Measurements from ENCODE around the gene ESRRG.

GRCh38 chr1:216533776-216534175 lies 189.5 kb downstream of the ESRRG start:
- no peak for TF ChIP-seq MAX (IDR thresholded peaks at IDR 0.05)
- TF ChIP-seq RFX5 (IDR thresholded peaks at IDR 0.05; ENCODE audit: borderline replicate concordance, low read depth, low read length): no peak
- TF ChIP-seq POLR2A (IDR thresholded peaks at IDR 0.05; ENCODE audit: control extremely low read depth in 1 of 2, low read depth in 2 of 2, low read length in 2 of 2): no peak
- TF ChIP-seq ASH2L (IDR thresholded peaks at IDR 0.05; ENCODE audit: low read length): no peak
- TF ChIP-seq ATF2 (IDR thresholded peaks at IDR 0.05; ENCODE audit: low read length): no peak
- TF ChIP-seq CTCF (IDR thresholded peaks at IDR 0.05; ENCODE audit: control extremely low read depth in 1 of 3, insufficient read depth in 1 of 3, low read depth in 1 of 3, low read length in 3 of 3): no peak
- TF ChIP-seq EP300 (IDR thresholded peaks at IDR 0.05; ENCODE audit: borderline replicate concordance in 1 of 2, low read depth in 2 of 2, low read length in 2 of 2): no peak
- TF ChIP-seq POLR2AphosphoS5 (IDR thresholded peaks at IDR 0.05; ENCODE audit: low read depth, low read length): no peak
- TF ChIP-seq EZH2 (IDR thresholded peaks at IDR 0.05; ENCODE audit: low read depth, low read length, severe bottlenecking): no peak
- TF ChIP-seq JUND (IDR thresholded peaks at IDR 0.05; ENCODE audit: low read length): no peak
- TF ChIP-seq TEAD4 (IDR thresholded peaks at IDR 0.05; ENCODE audit: low read depth, low read length): no peak
- no peak for TF ChIP-seq HDAC2 (IDR thresholded peaks at IDR 0.05; ENCODE audit: borderline replicate concordance in 1 of 2, low read depth in 2 of 2, low read length in 2 of 2)
- no peak for TF ChIP-seq SP2 (IDR thresholded peaks at IDR 0.05; ENCODE audit: low read length)

Data from H1 (cell line).